Spleen (tissue), 11 donors: ENCODE results near the gene TOGARAM1. TPM values are rescaled to one million over a fixed set of nuclear protein-coding genes. Genes with fewer than 3 reads are reported as not detected.

Source experiments
- DNase-seq: peaks from one replicate; pipeline ENCODE4 v3.0.0-alpha.2; 2020
- H3K27ac ChIP-seq, 8 donors: fragments of 200-600 bp; sonication (generic) in 7 of 8; 1 replicate in 4 of 8; 2 replicates in 4 of 8; pipeline versions ENCODE4 v1.5.0 to v1.8.0; 2016 to 2021; ENCODE audit warnings: inconsistent platforms in 4 of 8, mild to moderate bottlenecking in 4 of 8, moderate library complexity in 1 of 8
- H3K27me3 ChIP-seq, 7 donors: fragments of 200-600 bp; sonication (generic) in 6 of 7; replicated peaks in 1 of 7; 1 replicate in 4 of 7; 2 replicates in 3 of 7; pipeline versions ENCODE4 v1.5.0 to v1.8.0; 2016 to 2021; ENCODE audit warnings: inconsistent platforms in 3 of 7, mild to moderate bottlenecking in 1 of 7
- H3K36me3 ChIP-seq, 6 donors: fragments of 200-600 bp; sonication (generic) in 5 of 6; 1 replicate in 4 of 6; 2 replicates in 2 of 6; pipeline versions ENCODE4 v1.5.0 to v1.8.0; 2016 to 2021; ENCODE audit warnings: inconsistent platforms in 2 of 6
- H3K4me1 ChIP-seq, 6 donors: fragments of 200-600 bp; sonication (generic) in 5 of 6; 1 replicate in 3 of 6; 2 replicates in 3 of 6; pipeline versions ENCODE4 v1.5.0 to v1.8.0; 2016 to 2021; ENCODE audit warnings: inconsistent platforms in 3 of 6
- H3K4me3 ChIP-seq, 8 donors: fragments of 200-600 bp; sonication (generic) in 7 of 8; 1 replicate in 4 of 8; 2 replicates in 4 of 8; pipeline versions ENCODE4 v1.5.0 to v1.8.0; 2016 to 2021; ENCODE audit warnings: inconsistent platforms in 4 of 8, mild to moderate bottlenecking in 4 of 8, moderate library complexity in 2 of 8
- H3K9me3 ChIP-seq, 8 donors: fragments of 200-600 bp; sonication (generic) in 7 of 8; 1 replicate in 4 of 8; 2 replicates in 4 of 8; pipeline versions ENCODE4 v1.5.0 to v1.8.0; 2016 to 2021; ENCODE audit warnings: inconsistent platforms in 4 of 8
- CTCF ChIP-seq, 11 experiments: fragments of 200-600 bp in 7 of 11; fragments of 450-650 bp in 4 of 11; sonication (generic) in 4 of 11; IDR thresholded peaks in 8 of 11; conservative IDR thresholded peaks in 3 of 11; 1 replicate in 7 of 11; 2 replicates in 4 of 11; pipeline versions ENCODE4 v1.4.0 to v1.8.0; 2016 to 2021; ENCODE audit warnings: antibody characterized with exemption in 11 of 11, inconsistent platforms in 4 of 11, mild to moderate bottlenecking in 1 of 11
- POLR2A ChIP-seq, 3 donors: fragments of 450-650 bp; IDR thresholded peaks; one replicate each; pipeline ENCODE4 v1.5.1; 2017; ENCODE audit warnings: antibody characterized with exemption in 3 of 3, mild to moderate bottlenecking in 1 of 3
- POLR2AphosphoS5 ChIP-seq, 3 donors: sonication (generic); formaldehyde crosslinking; IDR thresholded peaks; one replicate each; pipeline ENCODE4 v1.5.1; 2017; ENCODE audit warnings: antibody characterized with exemption in 3 of 3
- WGBS, 5 donors: extraction: QIAGEN DNeasy Blood & Tissue Kit in 3 of 5; methylation state at CpG; one replicate each; pipeline versions ENCODE4 v1.1.5 to v1.1.7; 2013 to 2018; 5-methylcytosine and 5-hydroxymethylcytosine counted together
- intact Hi-C: fragments of 100-400 bp; cut with DNase I; formaldehyde crosslinking; loops from one replicate; pipeline ENCODE4 v1.15.0; 2023; ENCODE audit warnings: low total_unique reads
- polyA plus RNA-seq, 3 donors: library from polyadenylated mRNA; stranded (reverse); fragments of 200-250 nt; gene quantifications; one replicate each; pipeline ENCODE4 v1.2.1, GENCODE V29; 2013
- total RNA-seq, 7 donors: library from RNA; depleted of rRNA in 3 of 7; stranded (reverse); fragments of >200 nt in 3 of 7; fragmentation: NEBNext Ultra II Directional in 4 of 7; extraction: Animal tissue kit (Norgen Biotek cat#: 25700) in 4 of 7; gene quantifications; one replicate each; pipeline versions ENCODE4 v1.1.0 to v1.2.1, GENCODE V29; 2016 to 2021
- donor health status: healthy with polysubstance abuse.
- donor health status: DM: no; HTN: no; CAD: no; lungs with moderate emphysema.
- donor health status: DM: no; HTN: no; CAD: no.
- donor health status: Bipolar disorder and iron deficiency.
- donor health status: healthy.
- donor health status: DM: no; HTN: no; CAD: no.
- donor health status: DM: yes; HTN: yes; CAD: no.

TOGARAM1 gene
- total and polyA plus RNA-seq, 10 donors = 3.1 to 37.3 (median 17.2) TPM

GRCh38 chr14:45003924-45004323 is 41.9 kb downstream of the TOGARAM1 start:
- Histone ChIP-seq H3K9me3 (no peaks in the 10 kb centered on the region), H3K4me3 (no peak overlapping the region), H3K27me3 (no peaks in the 10 kb centered on the region), H3K36me3 (peaks cover 0 to 60% (median 17%) of the 10 kb centered on the region in 6 donors), H3K4me1 (no peaks in the 10 kb centered on the region), H3K27ac (no peak overlapping the region)
- WGBS, 5 donors = 89 to 96% (median 94%) methylated on average over 2 of the region's 2 CpGs
- TF ChIP-seq POLR2A (IDR thresholded peaks at IDR 0.05) (no peak), POLR2AphosphoS5 (IDR thresholded peaks at IDR 0.05) (no peak), CTCF (IDR thresholded peaks at IDR 0.05 in 8 of 11, conservative IDR thresholded peaks at IDR 0.05 in 3 of 11) (no peak)
- no peak for DNase-seq
- intact Hi-C loops = no loop called here

GRCh38 chr14:45015133-45015532 is 53.1 kb downstream of the TOGARAM1 start:
- H3K4me1 ChIP-seq = no peaks in the 10 kb centered on the region
- H3K4me3 ChIP-seq = no peak overlapping the region
- H3K27me3 ChIP-seq = no peaks in the 10 kb centered on the region
- peaks cover 0 to 67% (median 12%) of the 10 kb centered on the region in 6 donors for H3K36me3 ChIP-seq
- no peaks in the 10 kb centered on the region for H3K9me3 ChIP-seq
- no peak for TF ChIP-seq POLR2A (IDR thresholded peaks at IDR 0.05)
- no peak for TF ChIP-seq CTCF (IDR thresholded peaks at IDR 0.05 in 8 of 11, conservative IDR thresholded peaks at IDR 0.05 in 3 of 11)
- TF ChIP-seq POLR2AphosphoS5 (IDR thresholded peaks at IDR 0.05) = no peak
- DNase-seq = no peak
- no peak overlapping the region for H3K27ac ChIP-seq
- intact Hi-C loops = no loop called here
- 97 to 99% (median 98%) methylated on average over 3 of the region's 3 CpGs for WGBS, 5 donors

GRCh38 chr14:45028107-45028626 is 66.2 kb downstream of the TOGARAM1 start:
- intact Hi-C loops = no loop called here
- H3K36me3 ChIP-seq = peaks cover 0 to 92% (median 22%) of the 10 kb centered on the region in 6 donors
- H3K27me3 ChIP-seq = no peaks in the 10 kb centered on the region
- H3K4me3 ChIP-seq = no peak overlapping the region
- 73 to 89% (median 76%) methylated on average over 2 of the region's 2 CpGs for WGBS, 5 donors
- H3K27ac ChIP-seq = no peak overlapping the region
- no peak for DNase-seq
- H3K9me3 ChIP-seq = no peaks in the 10 kb centered on the region
- H3K4me1 ChIP-seq = no peaks in the 10 kb centered on the region
- no peak for TF ChIP-seq CTCF (IDR thresholded peaks at IDR 0.05 in 8 of 11, conservative IDR thresholded peaks at IDR 0.05 in 3 of 11)
- TF ChIP-seq POLR2A (IDR thresholded peaks at IDR 0.05) = no peak
- TF ChIP-seq POLR2AphosphoS5 (IDR thresholded peaks at IDR 0.05) = no peak

- Histone ChIP-seq H3K4me1 (no peaks in the 10 kb centered on the region), H3K27me3 (no peaks in the 10 kb centered on the region), H3K36me3 (peaks cover 0 to 93% (median 34%) of the 10 kb centered on the region in 6 donors), H3K4me3 (no peak overlapping the region), H3K9me3 (peaks cover 0 to 10% (median 0%) of the 10 kb centered on the region in 8 donors), H3K27ac (no peak overlapping the region)
- no peak for DNase-seq
- TF ChIP-seq CTCF (IDR thresholded peaks at IDR 0.05 in 8 of 11, conservative IDR thresholded peaks at IDR 0.05 in 3 of 11) (no peak), POLR2AphosphoS5 (IDR thresholded peaks at IDR 0.05) (no peak)
- intact Hi-C loops = no loop called here
Observed at GRCh38 chr14:45034730-45035129, 72.7 kb downstream of the TOGARAM1 start.
